ENCODE results near the gene GRK5. TPM values are rescaled to one million over a fixed set of nuclear protein-coding genes. Genes with fewer than 3 reads are reported as not detected.

The GRK5 gene
- total RNA-seq, 4 donors from 2014 or later, result 43.5 to 61.7 (median 48.9) TPM

- WGBS, 2 donors, result 0 to 1% methylated on average over 13 to 18 of the region's 97 CpGs
- no peaks in the 10 kb centered on the region for H3K36me3 ChIP-seq
- peak overlapping the region; percentile 97 to 99 (median 97) for H3K27ac ChIP-seq
- no peaks in the 10 kb centered on the region for H3K9me3 ChIP-seq
- H3K4me3 ChIP-seq, result peak overlapping the region; percentile 43 to 97 (median 86)
- H3K27me3 ChIP-seq, result no peaks in the 10 kb centered on the region
- peak; percentile 36 to 52 for DNase-seq (ENCODE audit: low spot score in 2 of 2)
- TF ChIP-seq EP300 (IDR thresholded peaks at IDR 0.05) (peak in 1 of 2 donors; percentile 9), CTCF (IDR thresholded peaks at IDR 0.05) (peak; percentile 79 to 98 (median 94)), POLR2A (IDR thresholded peaks at IDR 0.05) (no peak)
- peaks cover 0 to 41% (median 12%) of the 10 kb centered on the region in 4 donors for H3K4me1 ChIP-seq
These were observed 587 bp upstream of the GRK5 start for GRCh38 chr10:119206603-119207365.

- H3K27ac ChIP-seq, result peak overlapping the region; percentile 90 to 99 (median 97)
- H3K4me1 ChIP-seq, result peaks cover 0 to 52% (median 19%) of the 10 kb centered on the region in 4 donors
- H3K36me3 ChIP-seq, result no peaks in the 10 kb centered on the region
- no peaks in the 10 kb centered on the region for H3K9me3 ChIP-seq
- TF ChIP-seq CTCF (IDR thresholded peaks at IDR 0.05) (no peak), POLR2A (IDR thresholded peaks at IDR 0.05) (peak in 1 of 2 donors; percentile 29), EP300 (IDR thresholded peaks at IDR 0.05) (peak in 1 of 2 donors; percentile 46)
- peak in 1 of 2 donors; percentile 58 for DNase-seq (ENCODE audit: low spot score in 2 of 2)
- no peaks in the 10 kb centered on the region for H3K27me3 ChIP-seq
- H3K4me3 ChIP-seq, result peak overlapping the region; percentile 74 to 97 (median 86)
- WGBS, 2 donors, result 0% methylated on average over 24 to 48 of the region's 62 CpGs
These were observed 562 bp downstream of the GRK5 start for GRCh38 chr10:119207713-119208552.

- no peak for TF ChIP-seq CTCF (IDR thresholded peaks at IDR 0.05)
- Histone ChIP-seq H3K36me3 (no peaks in the 10 kb centered on the region), H3K27ac (peak overlapping the region; percentile 90 to 99 (median 97)), H3K4me3 (peak overlapping the region; percentile 74 to 97 (median 86)), H3K27me3 (no peaks in the 10 kb centered on the region), H3K4me1 (peaks cover 0 to 59% (median 22%) of the 10 kb centered on the region in 4 donors), H3K9me3 (no peaks in the 10 kb centered on the region)
- no peak for DNase-seq (ENCODE audit: low spot score in 2 of 2)
- WGBS, 2 donors, result 7 to 10% methylated on average over 3 of the region's 3 CpGs
These were observed 1.2 kb downstream of the GRK5 start for GRCh38 chr10:119208553-119208940.

- Histone ChIP-seq H3K27me3 (no peaks in the 10 kb centered on the region), H3K4me1 (peaks cover 0 to 65% (median 23%) of the 10 kb centered on the region in 4 donors), H3K9me3 (no peaks in the 10 kb centered on the region), H3K27ac (peak overlapping the region; percentile 90 to 99 (median 97)), H3K4me3 (peak overlapping the region; percentile 74 to 97 (median 86)), H3K36me3 (no peaks in the 10 kb centered on the region)
- TF ChIP-seq CTCF (IDR thresholded peaks at IDR 0.05) (peak; percentile 71 to 89 (median 77)), POLR2A (IDR thresholded peaks at IDR 0.05) (peak in 1 of 2 donors; percentile 13), EP300 (IDR thresholded peaks at IDR 0.05) (no peak)
- 12 to 13% methylated on average over 15 of the region's 15 CpGs for WGBS, 2 donors
- DNase-seq (ENCODE audit: low spot score in 2 of 2), result peak; percentile 65 to 88
These were observed 1.8 kb downstream of the GRK5 start for GRCh38 chr10:119209035-119209735.

All from tibial nerve (tissue), 4 donors.